Hematopoietic multipotent progenitor cell treated with erythropoietin and hydrocortisone succinate and interleukin-3 and kit ligand, for 4 days (in vitro differentiated cells): ENCODE results near the gene C13orf46.
"Not testable (repeated sequence)": the region's sequence is repeated elsewhere in the genome, so short reads cannot be mapped to it uniquely, and the experiment has no call there.

ENCODE experiments used
- DNase-seq: peaks from one replicate; pipeline ENCODE4 v3.0.0-alpha.2; 2015

Gene C13orf46

DNA sequence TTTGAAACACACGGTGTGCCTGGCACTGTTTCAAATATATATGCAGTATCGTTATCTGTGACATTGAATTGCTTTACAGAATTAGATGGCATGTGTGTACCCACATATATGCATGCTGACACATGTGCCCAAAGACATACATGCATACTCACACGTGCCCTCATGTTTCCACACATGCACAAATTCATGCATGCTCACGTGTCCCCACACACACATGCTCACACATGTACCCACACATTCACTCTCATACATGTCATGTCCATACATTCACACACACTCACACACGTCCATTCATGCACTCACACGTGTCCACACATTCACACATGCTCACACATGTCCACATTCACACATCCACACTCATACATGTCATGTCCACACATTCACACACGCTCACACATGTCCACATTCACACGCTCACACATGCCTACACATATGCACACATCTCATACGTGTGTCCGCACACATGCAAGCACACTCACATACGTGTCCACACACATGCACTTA is 17.9 kb upstream of the C13orf46 start:
- DNase-seq, result no peak

- DNase-seq, result no peak
Observed at GRCh38 chr13:113991191-113991669, 17.4 kb upstream of the C13orf46 start.

DNA sequence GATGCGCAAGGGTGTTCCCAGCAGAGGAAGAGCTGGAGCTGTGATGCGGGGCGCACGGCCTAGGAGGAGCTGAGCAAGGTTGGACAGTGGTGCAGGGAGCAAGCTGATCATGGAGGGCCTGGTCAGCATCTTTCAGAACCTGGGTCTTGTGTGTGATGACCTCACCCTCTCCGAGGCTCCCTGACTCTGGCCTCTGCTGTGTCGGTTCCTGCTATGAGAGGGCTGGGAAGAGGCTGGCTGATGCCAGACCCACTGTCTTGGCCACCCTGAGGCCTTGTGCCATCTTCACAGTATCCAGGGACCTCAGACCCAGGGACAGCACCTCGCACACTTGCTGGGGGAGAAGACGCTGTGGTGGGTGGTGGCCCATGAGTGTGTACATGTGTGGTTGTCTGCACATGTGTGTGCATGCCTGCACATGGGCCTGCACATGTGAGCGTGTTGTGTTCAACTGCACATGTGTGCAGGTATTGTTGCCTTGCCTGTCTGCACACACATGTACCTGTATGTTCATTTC is 16.5 kb upstream of the C13orf46 start:
- no peak for DNase-seq

GRCh38 chr13:113989585-113990300 is 15.9 kb upstream of the C13orf46 start:
- DNase-seq, result no peak

GRCh38 chr13:113988859-113989258 is 15.0 kb upstream of the C13orf46 start:
- DNase-seq, result not testable (repeated sequence)

DNA sequence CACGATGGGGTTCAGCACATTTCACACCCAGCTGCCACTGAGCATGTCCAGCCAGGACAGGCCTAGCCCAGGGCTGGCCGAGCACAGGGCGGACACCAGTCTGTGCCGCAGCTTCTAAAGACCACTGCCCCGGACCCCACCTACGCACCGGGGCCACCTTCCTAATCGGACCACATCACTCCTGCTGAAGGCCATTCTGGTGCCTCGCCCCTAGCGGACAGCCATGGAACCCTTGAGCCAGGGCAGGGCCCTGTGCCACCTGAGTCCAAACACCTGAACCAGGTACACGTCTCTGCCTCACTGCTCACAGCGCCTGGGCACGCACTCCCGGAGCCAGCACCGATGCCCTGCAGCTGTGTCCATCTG is 8.4 kb upstream of the C13orf46 start:
- DNase-seq, result no peak

GRCh38 chr13:113981611-113982295 is 7.9 kb upstream of the C13orf46 start:
- DNase-seq, result no peak

GRCh38 chr13:113981194-113981605 is 7.3 kb upstream of the C13orf46 start:
- DNase-seq, result no peak

DNA sequence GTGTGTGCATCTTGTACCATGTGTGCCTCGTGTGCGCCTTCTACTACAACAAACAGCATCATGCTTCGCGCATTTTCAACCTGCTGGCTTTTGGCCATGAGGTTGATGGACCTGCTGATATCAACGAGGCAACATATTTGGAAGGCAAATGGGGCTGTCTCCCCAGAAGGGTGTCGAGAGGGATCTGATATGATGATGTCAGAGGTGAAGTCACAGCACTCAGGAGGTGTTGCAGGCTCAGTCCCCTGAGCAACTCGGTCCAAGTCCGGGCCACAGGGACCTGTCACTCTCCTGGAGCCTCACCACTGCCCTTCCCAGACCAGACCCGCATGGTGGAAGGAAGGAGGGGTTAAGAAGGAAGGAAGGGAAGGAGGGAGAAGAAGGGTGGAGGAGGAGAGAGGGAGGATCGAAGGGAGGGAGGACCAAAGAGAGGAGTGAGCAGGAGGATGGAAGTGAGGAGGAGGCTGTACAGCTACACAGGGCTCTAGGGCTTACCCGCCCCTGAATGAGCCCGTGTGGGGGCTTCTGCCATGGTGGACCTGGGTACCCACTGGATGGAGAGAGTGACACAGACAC is 6.7 kb upstream of the C13orf46 start:
- DNase-seq, result no peak

DNA sequence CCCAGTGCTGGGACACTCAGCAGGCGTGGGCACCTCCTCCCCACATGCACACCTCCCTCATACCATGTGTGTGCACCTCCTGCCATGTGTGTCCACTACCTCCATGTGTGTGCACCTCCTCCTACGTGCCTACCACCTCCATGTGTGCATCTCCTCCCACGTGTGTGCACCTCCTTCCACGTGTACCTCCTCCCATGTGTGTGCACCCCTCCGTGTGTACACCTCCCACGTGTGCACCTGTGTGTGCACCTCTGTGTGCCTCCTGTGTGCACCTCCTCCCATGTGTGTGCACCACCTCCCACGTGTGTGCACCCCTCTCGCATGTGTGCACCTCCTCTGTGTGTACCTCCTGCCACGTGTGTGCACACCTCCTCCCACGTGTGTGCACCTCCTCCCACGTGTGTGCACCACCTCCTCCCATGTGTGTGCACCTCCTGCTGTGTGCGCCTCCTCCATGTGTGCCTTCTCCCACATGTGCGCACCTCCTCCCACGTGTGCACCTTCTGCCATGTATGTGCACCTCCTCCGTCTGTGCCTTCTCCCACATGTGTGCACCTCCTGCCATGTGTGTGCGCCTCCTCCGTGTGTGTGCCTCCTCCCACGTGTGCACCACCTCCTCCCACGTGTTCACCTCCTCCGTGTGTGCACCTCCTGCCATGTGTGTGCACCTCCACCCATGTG is 6.1 kb upstream of the C13orf46 start:
- no peak for DNase-seq

GRCh38 chr13:113978741-113979481 is 5.0 kb upstream of the C13orf46 start:
- no peak for DNase-seq

DNA sequence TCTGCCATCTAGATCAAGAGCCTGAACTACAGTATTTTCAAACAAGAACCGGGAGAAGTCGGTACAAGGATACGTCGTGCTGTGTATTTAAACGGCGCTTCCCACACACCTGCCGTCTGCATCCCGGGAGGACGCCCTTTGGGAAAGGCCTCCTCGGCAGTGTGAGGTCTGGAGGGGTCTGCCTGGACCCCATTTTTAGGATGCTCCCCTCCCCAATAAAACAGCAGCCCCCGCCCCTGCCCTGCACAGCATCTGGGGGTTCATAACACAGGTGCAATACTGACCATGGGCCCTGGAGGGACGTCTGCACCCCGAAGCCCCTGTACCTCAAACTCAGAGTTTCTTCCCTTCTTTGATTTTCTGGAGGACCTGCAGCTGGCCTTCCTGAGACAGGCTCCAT is 4.1 kb upstream of the C13orf46 start:
- DNase-seq, result no peak

DNA sequence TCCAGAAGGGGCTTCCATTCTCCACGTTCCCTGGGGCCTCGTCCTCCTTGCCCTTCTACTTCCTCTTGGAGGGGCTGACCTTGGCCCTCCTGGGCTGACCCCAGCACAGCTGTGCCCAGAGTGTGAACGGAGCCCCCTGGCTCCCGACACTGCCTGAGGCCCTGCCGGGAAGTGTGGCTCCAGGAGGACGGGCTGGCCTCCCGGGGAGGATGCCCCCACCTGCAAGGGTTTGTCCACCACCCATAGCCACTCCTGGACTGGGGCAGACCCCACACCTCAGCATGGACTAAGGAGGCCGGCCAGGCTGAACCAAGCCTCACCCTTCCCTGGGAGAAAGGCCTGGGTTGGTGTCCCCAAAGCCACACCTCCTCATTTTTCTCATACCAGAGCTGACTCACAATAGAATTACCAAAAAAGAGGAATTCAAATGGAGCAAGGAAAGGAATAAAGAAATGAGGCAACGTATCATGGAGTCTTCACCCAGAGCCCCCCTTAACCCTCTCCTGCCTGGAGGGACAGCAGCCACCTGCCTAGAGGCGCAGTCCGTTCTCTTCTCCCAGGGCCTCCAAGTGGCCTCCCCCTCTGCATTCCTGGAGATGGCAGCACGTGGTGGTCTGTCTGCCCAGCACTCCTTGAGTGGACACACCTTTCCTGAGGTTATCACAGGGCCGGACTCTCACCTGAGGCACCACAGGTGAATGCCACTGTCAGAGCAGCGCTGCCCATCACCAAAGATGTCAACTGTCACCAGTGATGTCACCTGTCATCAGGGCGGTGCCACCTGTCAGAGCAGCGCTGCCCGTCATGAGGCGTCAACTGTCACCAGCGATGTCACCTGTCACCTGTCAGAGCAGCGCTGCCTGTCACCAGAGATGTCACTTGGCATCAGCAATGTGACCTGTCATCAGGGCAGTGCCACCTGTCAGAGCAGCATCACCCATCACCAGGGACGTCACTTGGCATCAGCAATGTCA is 3.1 kb upstream of the C13orf46 start:
- no peak for DNase-seq

GRCh38 chr13:113975416-113975815 is 1.5 kb upstream of the C13orf46 start:
- no peak for DNase-seq

- no peak for DNase-seq
Observed at GRCh38 chr13:113974304-113975281, 717 bp upstream of the C13orf46 start.

- no peak for DNase-seq
Observed at GRCh38 chr13:113972451-113973217, 1.2 kb downstream of the C13orf46 start.

GRCh38 chr13:113971471-113972231 is 2.2 kb downstream of the C13orf46 start:
- DNase-seq, result no peak

DNA sequence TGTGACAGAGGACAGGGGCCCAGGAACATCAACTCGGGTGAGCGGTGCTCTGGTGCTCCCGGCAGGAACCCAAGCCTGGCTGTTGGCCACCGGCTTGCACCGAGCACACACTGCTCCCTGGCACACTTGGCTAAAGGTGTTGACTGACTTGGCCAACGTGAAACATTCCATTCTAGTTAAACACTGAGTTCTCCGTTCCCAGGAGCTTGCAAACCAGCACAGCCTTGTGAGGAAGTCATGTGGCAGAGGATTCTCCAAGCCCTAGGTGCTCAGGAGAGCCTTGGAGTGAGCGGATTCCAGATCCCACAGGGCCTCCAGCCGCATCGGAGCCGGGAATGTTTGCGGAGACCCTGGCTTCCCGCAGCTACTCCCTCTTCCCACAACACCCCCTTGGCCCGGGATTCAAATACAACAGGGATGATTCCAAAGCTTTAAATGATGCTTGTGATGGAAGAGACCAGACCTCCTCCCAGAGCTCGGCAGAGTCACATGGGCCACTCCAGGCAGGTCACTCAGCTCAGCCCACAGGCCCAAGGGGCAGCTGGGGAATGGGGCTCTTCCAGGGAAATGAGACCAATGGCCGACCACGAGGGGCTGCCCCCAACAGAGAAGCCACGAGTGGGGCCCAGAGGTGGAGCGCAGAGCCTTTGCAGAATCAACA is 2.9 kb downstream of the C13orf46 start:
- no peak for DNase-seq
